Brain microvascular endothelial cell (primary cell): ENCODE data around the gene POU6F2.

Experiments
- DNase-seq: peaks from one replicate; pipeline ENCODE4 v3.0.0-alpha.2; 2020
- H3K27ac ChIP-seq: fragments of 250-450 bp; sonication (Bioruptor Pico); 2 replicates; pipeline ENCODE4 v1.5.1; 2020; ENCODE audit warnings: mild to moderate bottlenecking, moderate library complexity
- H3K27me3 ChIP-seq: fragments of 250-450 bp; sonication (Bioruptor Pico); replicated peaks from 2 replicates; pipeline ENCODE4 v1.5.1; 2020; ENCODE audit warnings: mild to moderate bottlenecking
- H3K36me3 ChIP-seq: fragments of 250-450 bp; sonication (Bioruptor Pico); replicated peaks from 2 replicates; pipeline ENCODE4 v1.5.1; 2020; ENCODE audit warnings: mild to moderate bottlenecking
- H3K4me3 ChIP-seq: 2 replicates; pipeline ENCODE4 v1.5.1; 2011; ENCODE audit warnings: low read depth, mild to moderate bottlenecking, control low read depth, low read length, moderate library complexity
- CTCF ChIP-seq: IDR thresholded peaks from 2 replicates; pipeline ENCODE4 v1.5.1; 2011; ENCODE audit warnings: low read depth, mild to moderate bottlenecking, moderate library complexity, low read length, control low read depth, inconsistent platforms; ENCODE audit errors: missing control alignments
- in situ Hi-C: cut with HindIII; loops from 2 replicates; pipeline ENCODE4 v1.10.0; 2017; ENCODE audit warnings: low sequenced_read_pairs, low pct_ligation_motif_present

POU6F2 gene

GRCh38 chr7:39421661-39422060, 444.0 kb downstream of the POU6F2 start:
- in situ Hi-C loops = no loop called here
- no peak overlapping the region for H3K4me3 ChIP-seq
- no peaks in the 10 kb centered on the region for H3K27me3 ChIP-seq
- no peak for TF ChIP-seq CTCF
- no peaks in the 10 kb centered on the region for H3K36me3 ChIP-seq
- DNase-seq = no peak
- no peak overlapping the region for H3K27ac ChIP-seq

GRCh38 chr7:39428221-39428620, 450.5 kb downstream of the POU6F2 start:
- Histone ChIP-seq H3K27ac (no peak overlapping the region), H3K36me3 (no peaks in the 10 kb centered on the region), H3K4me3 (no peak overlapping the region), H3K27me3 (no peaks in the 10 kb centered on the region)
- TF ChIP-seq CTCF = no peak
- in situ Hi-C loops = no loop called here
- DNase-seq = peak; percentile 73

GRCh38 chr7:39429421-39429820, 451.7 kb downstream of the POU6F2 start:
- TF ChIP-seq CTCF = no peak
- H3K27ac ChIP-seq = no peak overlapping the region
- DNase-seq = no peak
- no peaks in the 10 kb centered on the region for H3K27me3 ChIP-seq
- no peak overlapping the region for H3K4me3 ChIP-seq
- in situ Hi-C loops = no loop called here
- H3K36me3 ChIP-seq = no peaks in the 10 kb centered on the region

GRCh38 chr7:39430441-39430840, 452.7 kb downstream of the POU6F2 start:
- DNase-seq = no peak
- Histone ChIP-seq H3K36me3 (no peaks in the 10 kb centered on the region), H3K27me3 (no peaks in the 10 kb centered on the region), H3K27ac (no peak overlapping the region), H3K4me3 (no peak overlapping the region)
- in situ Hi-C loops = no loop called here
- TF ChIP-seq CTCF = no peak

GRCh38 chr7:39430909-39431641, 453.4 kb downstream of the POU6F2 start:
- H3K27ac ChIP-seq = no peak overlapping the region
- no peaks in the 10 kb centered on the region for H3K36me3 ChIP-seq
- in situ Hi-C loops = no loop called here
- DNase-seq = no peak
- no peaks in the 10 kb centered on the region for H3K27me3 ChIP-seq
- no peak for TF ChIP-seq CTCF
- H3K4me3 ChIP-seq = no peak overlapping the region

- Histone ChIP-seq H3K27ac (no peak overlapping the region), H3K27me3 (no peaks in the 10 kb centered on the region), H3K36me3 (no peaks in the 10 kb centered on the region), H3K4me3 (no peak overlapping the region)
- no peak for TF ChIP-seq CTCF
- in situ Hi-C loops = no loop called here
- no peak for DNase-seq
Observed at GRCh38 chr7:39432368-39432767, 454.7 kb downstream of the POU6F2 start.
